ENCODE measurements around the gene LYZL2. TPM values are rescaled to one million over a fixed set of nuclear protein-coding genes. Genes with fewer than 3 reads are reported as not detected.

Gene LYZL2
- total and polyA plus RNA-seq, 2 donors from 2014 or later: not detected

Other genes with a start within 250 kb of the LYZL2 start
- 41.6 TPM for gene MAP3K8, start 195.6 kb downstream of the LYZL2 start, total RNA-seq
- 6.7 TPM for gene MAP3K8, start 195.6 kb downstream of the LYZL2 start, polyA plus RNA-seq (ENCODE audit: insufficient read depth, low read depth, low replicate concordance)

Measured in kidney (tissue), 2 donors.